Ishikawa (cell line): ENCODE results near the gene PLA2G4D.

Source experiments
- CEBPB ChIP-seq: IDR thresholded peaks from 2 replicates; pipeline ENCODE4 v1.6.1; 2012
- CREB1 ChIP-seq: IDR thresholded peaks from 2 replicates; pipeline ENCODE4 v1.6.1; 2012; ENCODE audit warnings: low read depth
- EGR1 ChIP-seq: IDR thresholded peaks from 2 replicates; pipeline ENCODE4 v1.6.1; 2012
- EP300 ChIP-seq: IDR thresholded peaks from 2 replicates; pipeline ENCODE4 v1.6.1; 2012; ENCODE audit warnings: borderline replicate concordance
- FOXM1 ChIP-seq: IDR thresholded peaks from 2 replicates; pipeline ENCODE4 v1.6.1; 2012; ENCODE audit warnings: low read depth, borderline replicate concordance
- NFIC ChIP-seq: IDR thresholded peaks from 2 replicates; pipeline ENCODE4 v1.6.1; 2012
- RAD21 ChIP-seq: IDR thresholded peaks from 2 replicates; pipeline ENCODE4 v1.6.1; 2012; ENCODE audit warnings: low read depth
- TAF1 ChIP-seq: IDR thresholded peaks from 2 replicates; pipeline ENCODE4 v1.6.1; 2012; ENCODE audit warnings: low read depth, mild to moderate bottlenecking
- TCF12 ChIP-seq: IDR thresholded peaks from 2 replicates; pipeline ENCODE4 v1.6.1; 2012; ENCODE audit warnings: low read depth
- TEAD4 ChIP-seq: IDR thresholded peaks from 2 replicates; pipeline ENCODE4 v1.6.1; 2012
- YY1 ChIP-seq: IDR thresholded peaks from 2 replicates; pipeline ENCODE4 v1.6.1; 2012; ENCODE audit warnings: low read depth
- ZBTB7A ChIP-seq: IDR thresholded peaks from 2 replicates; pipeline ENCODE4 v1.6.1; 2012; ENCODE audit warnings: low read depth
- TF ChIP-seq, protein P1 (sequence below): IDR thresholded peaks from 2 replicates; pipeline ENCODE4 v1.6.1; 2012
- TF ChIP-seq, protein P2 (sequence below): IDR thresholded peaks from 2 replicates; pipeline ENCODE4 v1.6.1; 2012; ENCODE audit warnings: low read depth, mild to moderate bottlenecking
- TF ChIP-seq, protein P3 (sequence below): IDR thresholded peaks from 2 replicates; pipeline ENCODE4 v1.6.1; 2012

PLA2G4D gene

DNA sequence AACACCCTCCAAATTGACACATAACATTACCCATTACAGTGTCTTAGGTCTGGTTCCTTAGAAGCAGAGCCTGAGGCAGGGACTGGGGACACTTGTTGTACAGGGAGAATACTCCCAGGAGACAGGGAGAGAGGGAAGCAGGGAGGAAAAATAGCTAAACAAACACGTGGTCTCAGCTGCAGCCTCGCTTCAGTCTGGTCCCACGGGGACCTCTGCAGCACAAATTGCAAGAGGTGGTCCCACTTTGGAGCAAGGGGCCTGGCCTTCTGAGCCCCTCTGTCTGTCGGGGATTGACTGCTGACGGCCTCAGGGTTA, 25.0 kb upstream of the PLA2G4D start:
- TF ChIP-seq, protein P1, sequence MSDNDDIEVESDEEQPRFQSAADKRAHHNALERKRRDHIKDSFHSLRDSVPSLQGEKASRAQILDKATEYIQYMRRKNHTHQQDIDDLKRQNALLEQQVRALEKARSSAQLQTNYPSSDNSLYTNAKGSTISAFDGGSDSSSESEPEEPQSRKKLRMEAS: no peak
- TF ChIP-seq, protein P2, sequence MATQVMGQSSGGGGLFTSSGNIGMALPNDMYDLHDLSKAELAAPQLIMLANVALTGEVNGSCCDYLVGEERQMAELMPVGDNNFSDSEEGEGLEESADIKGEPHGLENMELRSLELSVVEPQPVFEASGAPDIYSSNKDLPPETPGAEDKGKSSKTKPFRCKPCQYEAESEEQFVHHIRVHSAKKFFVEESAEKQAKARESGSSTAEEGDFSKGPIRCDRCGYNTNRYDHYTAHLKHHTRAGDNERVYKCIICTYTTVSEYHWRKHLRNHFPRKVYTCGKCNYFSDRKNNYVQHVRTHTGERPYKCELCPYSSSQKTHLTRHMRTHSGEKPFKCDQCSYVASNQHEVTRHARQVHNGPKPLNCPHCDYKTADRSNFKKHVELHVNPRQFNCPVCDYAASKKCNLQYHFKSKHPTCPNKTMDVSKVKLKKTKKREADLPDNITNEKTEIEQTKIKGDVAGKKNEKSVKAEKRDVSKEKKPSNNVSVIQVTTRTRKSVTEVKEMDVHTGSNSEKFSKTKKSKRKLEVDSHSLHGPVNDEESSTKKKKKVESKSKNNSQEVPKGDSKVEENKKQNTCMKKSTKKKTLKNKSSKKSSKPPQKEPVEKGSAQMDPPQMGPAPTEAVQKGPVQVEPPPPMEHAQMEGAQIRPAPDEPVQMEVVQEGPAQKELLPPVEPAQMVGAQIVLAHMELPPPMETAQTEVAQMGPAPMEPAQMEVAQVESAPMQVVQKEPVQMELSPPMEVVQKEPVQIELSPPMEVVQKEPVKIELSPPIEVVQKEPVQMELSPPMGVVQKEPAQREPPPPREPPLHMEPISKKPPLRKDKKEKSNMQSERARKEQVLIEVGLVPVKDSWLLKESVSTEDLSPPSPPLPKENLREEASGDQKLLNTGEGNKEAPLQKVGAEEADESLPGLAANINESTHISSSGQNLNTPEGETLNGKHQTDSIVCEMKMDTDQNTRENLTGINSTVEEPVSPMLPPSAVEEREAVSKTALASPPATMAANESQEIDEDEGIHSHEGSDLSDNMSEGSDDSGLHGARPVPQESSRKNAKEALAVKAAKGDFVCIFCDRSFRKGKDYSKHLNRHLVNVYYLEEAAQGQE: no peak
- TF ChIP-seq EP300 (no peak), NFIC (no peak), EGR1 (no peak), CREB1 (no peak), FOXM1 (no peak), YY1 (no peak), RAD21 (no peak), TEAD4 (no peak), TCF12 (no peak), ZBTB7A (no peak)
- TF ChIP-seq, protein P3, sequence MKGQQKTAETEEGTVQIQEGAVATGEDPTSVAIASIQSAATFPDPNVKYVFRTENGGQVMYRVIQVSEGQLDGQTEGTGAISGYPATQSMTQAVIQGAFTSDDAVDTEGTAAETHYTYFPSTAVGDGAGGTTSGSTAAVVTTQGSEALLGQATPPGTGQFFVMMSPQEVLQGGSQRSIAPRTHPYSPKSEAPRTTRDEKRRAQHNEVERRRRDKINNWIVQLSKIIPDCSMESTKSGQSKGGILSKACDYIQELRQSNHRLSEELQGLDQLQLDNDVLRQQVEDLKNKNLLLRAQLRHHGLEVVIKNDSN: no peak

DNA sequence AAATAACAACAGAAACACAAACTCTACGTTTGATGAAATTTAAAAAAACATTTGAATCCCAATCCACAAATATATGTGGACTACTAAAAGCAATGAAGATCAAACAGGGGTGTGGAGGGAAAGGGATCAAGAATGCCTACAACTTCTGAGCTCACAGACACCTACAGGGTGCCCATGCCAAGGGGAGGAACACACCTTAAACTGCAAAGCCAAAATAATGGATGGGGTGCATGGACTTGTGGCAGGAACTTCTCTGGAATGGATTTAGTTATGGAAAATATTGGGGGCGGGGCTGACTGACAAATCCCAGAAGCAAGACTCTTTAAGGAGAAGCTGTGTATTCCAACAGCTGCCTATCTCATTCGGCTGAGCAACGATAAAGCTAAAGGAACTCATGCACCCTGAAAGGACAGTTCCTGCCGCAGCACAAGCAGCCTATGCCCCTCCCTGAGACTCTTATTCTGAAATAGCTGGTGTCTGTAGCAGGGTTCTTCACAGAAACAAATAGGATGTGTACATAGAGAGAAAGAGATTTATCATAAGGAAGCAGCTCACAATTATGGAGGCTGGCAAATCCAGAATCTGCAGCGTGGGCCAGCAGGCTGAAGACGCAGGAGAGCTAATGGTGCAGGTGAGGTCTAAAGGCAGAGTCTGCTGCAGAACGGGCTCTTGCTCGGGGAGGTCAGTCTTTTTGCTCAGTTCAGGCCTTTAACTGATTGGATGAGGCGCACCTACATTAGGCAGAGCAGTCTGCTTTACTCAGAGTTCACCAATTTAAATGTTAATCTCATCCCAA, 24.5 kb upstream of the PLA2G4D start:
- no peak for TF ChIP-seq EP300

DNA sequence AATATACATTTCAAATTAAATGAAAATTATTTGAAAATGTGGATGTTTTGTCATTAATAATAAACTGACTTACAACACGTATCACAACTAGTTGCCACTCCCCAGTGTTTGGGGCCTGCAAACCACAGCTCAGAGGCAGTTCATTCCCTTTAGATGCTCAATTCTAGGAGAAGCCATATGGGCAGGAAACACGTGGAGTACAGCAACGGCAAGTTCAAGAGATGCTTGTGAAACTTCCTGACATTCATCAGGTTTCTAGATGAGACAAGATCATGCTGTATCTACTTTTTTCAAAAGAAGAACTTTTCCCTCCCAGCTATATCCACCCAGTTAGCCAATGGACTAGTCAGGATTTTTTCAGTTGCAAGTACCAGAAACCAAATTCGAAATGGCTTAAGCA, 17.6 kb upstream of the PLA2G4D start:
- TF ChIP-seq, protein P3: no peak
- TF ChIP-seq, protein P1: no peak
- TF ChIP-seq EGR1 (no peak), CEBPB (no peak), CREB1 (no peak), NFIC (no peak), TCF12 (no peak), RAD21 (no peak), EP300 (no peak), TEAD4 (no peak), TAF1 (no peak), ZBTB7A (no peak), FOXM1 (no peak), YY1 (no peak)
- TF ChIP-seq, protein P2: no peak

DNA sequence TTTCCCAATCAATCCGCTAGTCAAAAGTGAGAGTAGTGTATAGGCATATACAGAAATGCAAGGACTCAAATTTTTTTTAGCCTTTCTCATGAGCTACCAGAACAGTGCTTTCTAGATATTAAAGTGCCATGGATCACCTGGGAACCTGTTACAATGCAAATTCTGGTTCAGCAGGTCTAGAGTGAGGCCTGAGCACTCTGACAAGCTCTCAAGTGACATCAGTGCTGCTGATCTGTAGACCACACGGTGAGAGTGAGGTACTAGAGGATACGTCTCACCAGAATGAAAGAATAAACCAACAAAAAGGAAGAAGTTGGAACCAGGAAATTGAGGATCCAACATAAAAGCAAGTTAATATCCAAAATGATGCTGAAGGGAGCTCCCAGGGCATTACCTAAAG, 16.0 kb upstream of the PLA2G4D start:
- TF ChIP-seq RAD21 (no peak), TEAD4 (no peak), CEBPB (no peak), TAF1 (no peak), ZBTB7A (no peak), YY1 (no peak), FOXM1 (no peak), NFIC (no peak), EP300 (no peak), CREB1 (no peak), EGR1 (no peak), TCF12 (no peak)
- TF ChIP-seq, protein P2: no peak
- TF ChIP-seq, protein P1: no peak
- TF ChIP-seq, protein P3: no peak
